K562 (cell line): ENCODE data around the gene LCA5. TPM values are rescaled to one million over a fixed set of nuclear protein-coding genes. Genes with fewer than 3 reads are reported as not detected.
"Not testable (repeated sequence)": the region's sequence is repeated elsewhere in the genome, so short reads cannot be mapped to it uniquely, and the experiment has no call there.

Experiments
- ATAC-seq: fragments of 200-7000 bp; cut with Tn5 transposase; 3 replicates; pipeline ENCODE4 v1.9.1; 2020; ENCODE audit warnings: moderate library complexity
- BruUV-seq: library from RNA; stranded (reverse); fragments of 400-500 nt; replicated peaks from 2 replicates; lab custom pipeline; 2021; lab: Mats Ljungman, UMichigan
- CTCF ChIA-PET: fragments of 300-600 bp; formaldehyde crosslinking; extraction: SDS; loops from one replicate; lab custom pipeline; 2021; ENCODE audit warnings: low intra/inter-chr PET ratio; lab: Yijun Ruan, JAX
- POLR2A ChIA-PET: fragments of 300-600, 350-650 bp; sonication (Branson Sonifier 250); formaldehyde crosslinking; extraction: SDS; loops from one replicate; lab custom pipeline; 2021; ENCODE audit warnings: antibody characterized with exemption, inconsistent platforms; lab: Yijun Ruan, JAX
- DNase-seq, 4 experiments: peaks; one replicate each; pipeline versions ENCODE4 v3.0.0 to v3.0.0-alpha.2; 2011 to 2018; ENCODE audit warnings: low spot score in 3 of 4, mixed read lengths in 3 of 4; ENCODE audit errors: extremely low read depth in 1 of 4
- FAIRE-seq: peaks from 2 replicates; lab custom pipeline; 2011; peaks lifted over from hg19 to GRCh38; lab: Jason Lieb, UNC
- H2AFZ ChIP-seq: 2 replicates; pipeline ENCODE4 v1.6.0; 2011; ENCODE audit warnings: low read depth, low read length, control low read depth, inconsistent platforms
- H3K27ac ChIP-seq: fragments of 200-600 bp; 3 replicates; pipeline ENCODE4 v1.8.0; 2011; ENCODE audit warnings: low read depth, mild to moderate bottlenecking, control low read depth, inconsistent platforms, low read length, moderate library complexity, mixed read lengths; ENCODE audit errors: extremely low read depth
- H3K27me3 ChIP-seq, 2 experiments: fragments of 300-600 bp in 1 of 2; 2 replicates in 1 of 2; 3 replicates in 1 of 2; pipeline versions ENCODE4 v1.6.0 to v1.8.0; 2011; ENCODE audit warnings: inconsistent platforms in 2 of 2, low read length in 2 of 2, mild to moderate bottlenecking in 1 of 2, mixed read lengths in 1 of 2, moderate library complexity in 1 of 2; ENCODE audit not compliant: control insufficient read depth in 2 of 2, insufficient read depth in 2 of 2
- H3K36me3 ChIP-seq: fragments of 300-600 bp; 3 replicates; pipeline ENCODE4 v1.8.0; 2011; ENCODE audit warnings: mild to moderate bottlenecking, low read length, inconsistent platforms; ENCODE audit not compliant: control insufficient read depth, insufficient read depth
- H3K4me1 ChIP-seq, 2 experiments: fragments of 200-600 bp in 1 of 2; replicated peaks in 1 of 2; 2 replicates in 1 of 2; 3 replicates in 1 of 2; pipeline versions ENCODE4 v1.5.1 to v1.8.0; 2011; ENCODE audit warnings: inconsistent platforms in 2 of 2, low read length in 2 of 2, mild to moderate bottlenecking in 1 of 2, mixed read lengths in 1 of 2, moderate library complexity in 1 of 2; ENCODE audit not compliant: control insufficient read depth in 2 of 2, insufficient read depth in 2 of 2
- H3K4me2 ChIP-seq: 2 replicates; pipeline ENCODE4 v1.6.1; 2011; ENCODE audit warnings: low read length, control low read depth, inconsistent platforms, mixed read lengths; ENCODE audit not compliant: insufficient read depth
- H3K4me3 ChIP-seq: fragments of 200-600 bp; sonication (generic), shearing (Covaris generic); 2 replicates; pipeline ENCODE4 v1.5.1; 2016; ENCODE audit warnings: control low read depth, inconsistent platforms
- H3K79me2 ChIP-seq: fragments of 200-600 bp; 3 replicates; pipeline ENCODE4 v1.8.0; 2011; ENCODE audit warnings: low read length, inconsistent platforms; ENCODE audit not compliant: control insufficient read depth, insufficient read depth
- H3K9ac ChIP-seq, 2 experiments: 2 replicates each; pipeline versions ENCODE4 v1.6.0 to v1.6.1; 2011; ENCODE audit warnings: low read depth in 2 of 2, low read length in 2 of 2, control low read depth in 1 of 2, inconsistent platforms in 1 of 2, mild to moderate bottlenecking in 1 of 2, mixed read lengths in 1 of 2; ENCODE audit not compliant: insufficient read depth in 1 of 2
- H3K9me1 ChIP-seq: one replicate; pipeline ENCODE4 v1.6.0; 2011; ENCODE audit warnings: inconsistent platforms, mild to moderate bottlenecking, low read length, moderate library complexity; ENCODE audit not compliant: control insufficient read depth, insufficient read depth
- H3K9me3 ChIP-seq: replicated peaks from 2 replicates; pipeline ENCODE4 v1.5.1; 2011; ENCODE audit warnings: low read depth, low read length, inconsistent platforms; ENCODE audit not compliant: control insufficient read depth, insufficient read depth
- H4K20me1 ChIP-seq: replicated peaks from 2 replicates; pipeline ENCODE4 v1.6.1; 2011; ENCODE audit warnings: low read length, inconsistent platforms, mixed read lengths; ENCODE audit not compliant: control insufficient read depth, insufficient read depth
- CBX5 ChIP-seq: IDR thresholded peaks from 2 replicates; pipeline ENCODE4 v1.6.1; 2014; ENCODE audit warnings: low read depth, borderline replicate concordance
- EP400 ChIP-seq: fragments of 450-650 bp; IDR thresholded peaks from 2 replicates; pipeline ENCODE4 v1.6.1; 2017; ENCODE audit warnings: antibody characterized with exemption, mild to moderate bottlenecking, moderate library complexity
- FOS ChIP-seq: IDR thresholded peaks from 3 replicates; pipeline ENCODE4 v1.6.1; 2011; ENCODE audit not compliant: insufficient read length; ENCODE audit errors: extremely low read depth
- GATAD2A ChIP-seq: fragments of 450-650 bp; IDR thresholded peaks from 2 replicates; pipeline ENCODE4 v1.6.1; 2017
- KLF1 ChIP-seq: fragments of 450-650 bp; IDR thresholded peaks from 2 replicates; pipeline ENCODE4 v1.6.1; 2016; ENCODE audit warnings: missing genetic modification characterization, missing compliant biosample characterization
- MAZ ChIP-seq, 2 experiments: fragments of 450-650 bp in 1 of 2; sonication (generic) in 1 of 2; formaldehyde crosslinking; IDR thresholded peaks in 1 of 2; conservative IDR thresholded peaks in 1 of 2; 2 replicates each; pipeline versions ENCODE4 v1.4.0 to v1.5.0; 2020; ENCODE audit warnings: mild to moderate bottlenecking in 1 of 2, missing genetic modification reagents in 1 of 2
- NKRF ChIP-seq: fragments of 450-650 bp; IDR thresholded peaks from 2 replicates; pipeline ENCODE4 v1.6.1; 2016; ENCODE audit warnings: borderline replicate concordance
- RAD51 ChIP-seq: fragments of 450-650 bp; IDR thresholded peaks from 2 replicates; pipeline ENCODE4 v1.7.1; 2016; ENCODE audit warnings: low read depth, mild to moderate bottlenecking, borderline replicate concordance
- RBM14 ChIP-seq: fragments of 200-400 bp; formaldehyde crosslinking; IDR thresholded peaks from 2 replicates; pipeline ENCODE4 v1.6.1; 2018; ENCODE audit warnings: low read depth, mild to moderate bottlenecking, low read length, moderate library complexity, borderline replicate concordance; ENCODE audit not compliant: insufficient read depth
- RBM22 ChIP-seq: fragments of 200-400 bp; formaldehyde crosslinking; IDR thresholded peaks from 2 replicates; pipeline ENCODE4 v1.6.1; 2018; ENCODE audit warnings: low read length, low read depth; ENCODE audit not compliant: poor library complexity, severe bottlenecking
- TEAD2 ChIP-seq: fragments of 450-650 bp; IDR thresholded peaks from 2 replicates; pipeline ENCODE4 v1.6.1; 2016; ENCODE audit warnings: missing genetic modification characterization, control low read depth, missing compliant biosample characterization
- ZBED1 ChIP-seq: IDR thresholded peaks from 2 replicates; pipeline ENCODE4 v1.6.1; 2014
- ZNF174 ChIP-seq: fragments of 250-450 bp; sonication (Bioruptor Pico); IDR thresholded peaks from 2 replicates; pipeline ENCODE4 v1.4.0; 2020; ENCODE audit warnings: mild to moderate bottlenecking
- WGBS: fragments of 100-300 bp; shearing (Covaris generic); methylation state at CpG from one replicate; pipeline ENCODE4 v1.1.6; 2016; ENCODE audit warnings: low coverage, mixed read lengths; ENCODE audit not compliant: insufficient coverage; ENCODE audit errors: missing lambda C conversion rate; 5-methylcytosine and 5-hydroxymethylcytosine counted together
- in situ Hi-C: fragments of 300-500 bp; cut with MboI; formaldehyde crosslinking; loops from 4 replicates; pipeline ENCODE4 v1.15.0; 2018; ENCODE audit warnings: inconsistent platforms, mixed read lengths
- intact Hi-C: fragments of 100-400 bp; cut with micrococcal nuclease; formaldehyde crosslinking; loops from 2 replicates; pipeline ENCODE4 v1.14.2; 2022
- polyA plus RNA-seq, 8 experiments: library from polyadenylated mRNA; depleted of rRNA in 4 of 8; stranded (reverse) in 5 of 8; unstranded in 3 of 8; fragments of >200 nt; fragmentation: Nextera tagmentation in 2 of 8; fragmentation: Illumina TruSeq in 1 of 8; extraction: Ambion mirVana in 2 of 8; extraction: Trizol in 1 of 8; gene quantifications; 2 replicates each; pipeline versions ENCODE4 v1.2.1 to v1.2.3, GENCODE V29; 2011 to 2014; ENCODE audit warnings: inconsistent platforms in 1 of 8, missing spikeins in 1 of 8
- total RNA-seq, 7 experiments: library from RNA; depleted of rRNA in 6 of 7; stranded (reverse); fragments of >200 nt in 6 of 7; fragmentation: Illumina TruSeq in 2 of 7; extraction: Trizol in 2 of 7; gene quantifications; 2 replicates each; pipeline versions ENCODE4 v1.2.1 to v1.2.3, GENCODE V29; 2011 to 2021; ENCODE audit warnings: low replicate concordance in 1 of 7

Gene LCA5
- total and polyA plus RNA-seq, 9 of the 15 experiments (the other 6 are each of a cell fraction or from before 2014, with no cell fraction given), result 1.0 to 3.4 (median 1.8) TPM

DNA sequence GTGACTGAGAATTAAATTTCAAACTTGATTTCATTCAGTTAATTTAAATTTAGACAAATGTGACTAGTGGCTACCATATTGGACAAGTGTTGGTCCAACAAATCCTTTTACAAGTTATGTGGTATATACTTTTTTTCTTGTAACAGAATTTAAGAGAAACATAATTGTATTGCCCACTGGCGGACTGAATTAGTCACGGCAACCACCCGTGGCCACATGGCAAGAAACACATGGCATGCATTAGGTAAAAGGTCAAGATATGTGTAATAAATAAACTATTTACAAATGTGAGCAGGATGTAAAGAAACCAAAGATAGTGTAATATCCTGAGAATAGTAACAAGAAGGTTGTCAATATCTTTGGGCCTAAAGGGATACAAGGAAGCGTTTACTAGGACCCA, 91.2 kb downstream of the LCA5 start (continued):
- TF ChIP-seq NKRF, result no peak

GRCh38 chr6:79443876-79444275, 93.4 kb downstream of the LCA5 start:
- H3K27me3 ChIP-seq, BruUV-seq, intact Hi-C loops, H3K9me1 ChIP-seq, H3K36me3 ChIP-seq, H3K9ac ChIP-seq, H3K4me1 ChIP-seq, FAIRE-seq, DNase-seq, H4K20me1 ChIP-seq, H3K27ac ChIP-seq, H3K4me3 ChIP-seq, H3K79me2 ChIP-seq, in situ Hi-C loops, CTCF ChIA-PET, H3K9me3 ChIP-seq, ATAC-seq, H3K4me2 ChIP-seq: not testable (repeated sequence)
- POLR2A ChIA-PET, result interaction anchor here (1.2 kb wide), 1 partner anchor 187 kb away, joined by 4 read pairs; the partner anchor contains the start of gene SH3BGRL2
- WGBS, result 4% methylated on average over 3 of the region's 3 CpGs
- 0 out of 2 replicates have a peak overlapping the region, but pooled peaks have one; percentile 9 for H2AFZ ChIP-seq

- H3K27me3 ChIP-seq, result no peaks in the 10 kb centered on the region; a peak in 1 of 5 replicates
- no peak overlapping the region for H3K4me2 ChIP-seq
- H2AFZ ChIP-seq, result no peak overlapping the region
- H3K9me3 ChIP-seq, result no peaks in the 10 kb centered on the region
- no peaks in the 10 kb centered on the region for H3K4me1 ChIP-seq
- CTCF ChIA-PET, result no interaction called here
- intact Hi-C loops (no loop called here), in situ Hi-C loops (no loop called here)
- no peak overlapping the region for H3K4me3 ChIP-seq
- no peaks in the 10 kb centered on the region for H4K20me1 ChIP-seq
- no peaks in the 10 kb centered on the region for H3K9me1 ChIP-seq
- no peak overlapping the region for H3K9ac ChIP-seq
- no TSS peak for BruUV-seq
- ATAC-seq (no peak), FAIRE-seq (no peak), DNase-seq (no peak)
- no peaks in the 10 kb centered on the region for H3K79me2 ChIP-seq
- H3K36me3 ChIP-seq, result no peaks in the 10 kb centered on the region
- POLR2A ChIA-PET, result interaction anchor here (0.6 kb wide), 1 partner anchor 227 kb away, joined by 3 read pairs; no protein-coding TSS in a partner anchor
- no peak overlapping the region for H3K27ac ChIP-seq
- TF ChIP-seq EP400 (no peak), KLF1 (no peak), RAD51 (no peak), MAZ (CRISPR knock-in tag; conservative IDR thresholded peaks at IDR 0.05 in 1 of 2, IDR thresholded peaks at IDR 0.05 in 1 of 2) (no peak), TEAD2 (no peak), RBM22 (no peak), CBX5 (no peak), GATAD2A (no peak), RBM14 (no peak), FOS (no peak), ZBED1 (no peak), ZNF174 (CRISPR knock-in tag) (no peak)
Measured at GRCh38 chr6:79441192-79441591, 96.0 kb downstream of the LCA5 start.
